Kasumi-1 (cell line): Measurements from ENCODE around the gene RTL3.

ENCODE experiments used
- DNase-seq, 2 experiments: peaks; one replicate each; lab custom pipeline; 2025; lab: John Stamatoyannopoulos, UW

The RTL3 gene

DNA sequence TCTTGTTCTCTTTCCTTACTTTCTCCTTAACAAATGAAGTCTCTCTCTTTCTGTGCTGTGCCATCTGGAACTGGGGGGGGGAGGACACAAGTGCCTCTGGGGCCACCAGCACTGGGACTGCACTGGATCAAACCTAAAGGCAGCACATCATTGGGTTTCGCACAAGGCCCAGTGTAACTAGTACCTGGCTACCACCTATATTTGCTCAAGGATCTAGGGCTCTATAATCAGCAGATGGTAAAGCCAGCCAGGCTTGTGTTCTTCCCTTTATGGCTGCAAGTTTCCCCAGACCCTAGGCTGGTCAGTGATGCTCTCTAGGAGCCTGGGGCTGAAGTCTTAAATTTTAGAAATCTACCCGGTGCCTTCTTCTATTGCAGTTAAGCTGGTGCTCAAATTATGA is 40.1 kb downstream of the RTL3 start:
- no peak for DNase-seq

DNA sequence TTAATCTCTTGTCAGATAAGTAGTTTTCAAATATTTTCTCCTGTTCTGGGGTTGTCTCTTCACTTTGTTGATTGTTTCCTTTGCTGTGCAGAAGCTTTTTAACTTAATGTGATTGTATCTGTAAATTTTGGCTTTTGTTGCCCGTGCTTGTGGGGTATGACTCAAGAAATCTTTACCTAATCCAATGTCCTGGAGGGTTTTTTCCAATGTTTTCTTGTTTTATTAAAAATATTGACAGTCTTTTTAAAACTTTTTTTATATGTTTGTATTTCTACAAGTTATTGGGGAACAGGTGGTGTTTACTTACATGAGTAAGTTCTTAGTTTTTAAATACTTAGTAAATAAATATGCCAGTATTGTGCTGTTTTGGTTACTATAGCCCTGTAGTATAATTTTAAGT is 44.9 kb downstream of the RTL3 start:
- DNase-seq = no peak
